Naive thymus-derived CD8-positive, alpha-beta T cell (primary cell): Measurements from ENCODE around the gene MYL11. TPM values are rescaled to one million over a fixed set of nuclear protein-coding genes. Genes with fewer than 3 reads are reported as not detected.
A peak's percentile ranks its signal among the peaks of the same experiment; 100 is the strongest.

Experiments
- ATAC-seq, 2 donors: fragments of 150-1000 bp; cut with Tn5 transposase in 1 of 2; sonication (Bioruptor Pico), chemical (Tn5 transposase) in 1 of 2; 1 replicate in 1 of 2; 2 replicates in 1 of 2; pipeline ENCODE4 v1.10.0; 2021; ENCODE audit warnings: mild to moderate bottlenecking in 2 of 2, moderate library complexity in 2 of 2
- POLR2A ChIA-PET: fragments of 350-600 bp; sonication (Branson Sonifier 250); formaldehyde crosslinking; loops from one replicate; lab custom pipeline; 2021; ENCODE audit warnings: antibody characterized with exemption; lab: Charles Lee
- DNase-seq, 10 donors: peaks; one replicate each; pipeline versions ENCODE4 v3.0.0 to v3.0.0-alpha.2; 2020 to 2022
- H3K27ac Mint-ChIP-seq, 10 donors: one replicate each; pipeline ENCODE4 v1.8.0; 2020 to 2022; ENCODE audit warnings: mild to moderate bottlenecking in 10 of 10, mixed read lengths in 10 of 10, moderate library complexity in 4 of 10, inconsistent platforms in 1 of 10
- H3K27me3 Mint-ChIP-seq, 5 donors: one replicate each; pipeline ENCODE4 v1.8.0; 2021 to 2022; ENCODE audit warnings: mixed read lengths in 5 of 5
- H3K36me3 Mint-ChIP-seq, 3 donors: one replicate each; pipeline ENCODE4 v1.8.0; 2020 to 2022; ENCODE audit warnings: mixed read lengths in 3 of 3, mild to moderate bottlenecking in 2 of 3, inconsistent platforms in 1 of 3
- H3K4me1 Mint-ChIP-seq, 4 donors: one replicate each; pipeline ENCODE4 v1.8.0; 2021 to 2022; ENCODE audit warnings: mixed read lengths in 4 of 4
- H3K4me3 Mint-ChIP-seq, 10 donors: one replicate each; pipeline ENCODE4 v1.8.0; 2020 to 2022; ENCODE audit warnings: mild to moderate bottlenecking in 10 of 10, mixed read lengths in 10 of 10, moderate library complexity in 6 of 10, inconsistent platforms in 1 of 10
- H3K9me3 Mint-ChIP-seq, 9 donors: one replicate each; pipeline ENCODE4 v1.8.0; 2020 to 2022; ENCODE audit warnings: mixed read lengths in 9 of 9, mild to moderate bottlenecking in 3 of 9, inconsistent platforms in 1 of 9, moderate library complexity in 1 of 9
- polyA plus RNA-seq, 3 donors: library from polyadenylated mRNA; unstranded; fragments of 300-500 nt; fragmentation: Illumina TruSeq; gene quantifications; one replicate each; pipeline ENCODE4 v1.2.3, GENCODE V29; 2021
- total RNA-seq, 8 experiments: library from RNA in 2 of 8; stranded (reverse) in 2 of 8; gene quantifications; one replicate each; pipeline ENCODE4 v1.2.3 and lab custom pipeline; 2021 to 2026

The MYL11 gene
- total and polyA plus RNA-seq, 5 experiments from 2014 or later: 1.1 to 4.2 (median 1.9) TPM; not detected in 2

DNA sequence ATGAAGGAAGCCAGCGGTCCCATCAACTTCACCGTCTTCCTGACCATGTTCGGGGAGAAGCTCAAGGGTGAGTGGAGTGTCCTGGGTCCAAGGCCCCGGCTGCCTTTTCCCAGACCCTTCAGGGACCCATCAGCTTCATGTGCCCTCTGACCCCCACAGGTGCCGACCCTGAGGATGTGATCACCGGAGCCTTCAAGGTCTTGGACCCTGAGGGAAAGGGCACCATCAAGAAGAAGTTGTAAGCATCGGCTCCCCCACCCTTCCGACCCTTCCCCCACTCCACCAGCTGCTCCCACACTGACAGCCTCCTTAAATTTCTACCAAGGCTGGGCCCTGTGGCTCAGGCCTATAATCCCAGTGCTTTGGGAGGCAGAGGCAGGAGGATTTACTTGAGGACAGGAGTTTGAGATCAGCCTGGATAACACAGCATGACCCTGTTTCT is 1.9 kb downstream of the MYL11 start:
- H3K27me3 Mint-ChIP-seq: no peaks in the 10 kb centered on the region
- H3K4me1 Mint-ChIP-seq: peaks cover 31 to 60% (median 58%) of the 10 kb centered on the region in 4 donors
- no peak for DNase-seq
- H3K27ac Mint-ChIP-seq: peak overlapping the region; percentile 99 to 100 (median 100)
- no peaks in the 10 kb centered on the region for H3K9me3 Mint-ChIP-seq
- POLR2A ChIA-PET: interaction anchor here (0.6 to 8.4 kb wide), 10 partner anchors 12 to 372 kb away, joined by 3 to 166 read pairs (median 4); partner anchors contain the start of genes ALDOA, CORO1A, PHKG2 and ZNF48
- peaks cover 0 to 15% (median 6%) of the 10 kb centered on the region in 3 donors for H3K36me3 Mint-ChIP-seq
- H3K4me3 Mint-ChIP-seq: peak overlapping the region in 5 of 10 donors; percentile 2 to 100 (median 99)
- ATAC-seq: no peak

DNA sequence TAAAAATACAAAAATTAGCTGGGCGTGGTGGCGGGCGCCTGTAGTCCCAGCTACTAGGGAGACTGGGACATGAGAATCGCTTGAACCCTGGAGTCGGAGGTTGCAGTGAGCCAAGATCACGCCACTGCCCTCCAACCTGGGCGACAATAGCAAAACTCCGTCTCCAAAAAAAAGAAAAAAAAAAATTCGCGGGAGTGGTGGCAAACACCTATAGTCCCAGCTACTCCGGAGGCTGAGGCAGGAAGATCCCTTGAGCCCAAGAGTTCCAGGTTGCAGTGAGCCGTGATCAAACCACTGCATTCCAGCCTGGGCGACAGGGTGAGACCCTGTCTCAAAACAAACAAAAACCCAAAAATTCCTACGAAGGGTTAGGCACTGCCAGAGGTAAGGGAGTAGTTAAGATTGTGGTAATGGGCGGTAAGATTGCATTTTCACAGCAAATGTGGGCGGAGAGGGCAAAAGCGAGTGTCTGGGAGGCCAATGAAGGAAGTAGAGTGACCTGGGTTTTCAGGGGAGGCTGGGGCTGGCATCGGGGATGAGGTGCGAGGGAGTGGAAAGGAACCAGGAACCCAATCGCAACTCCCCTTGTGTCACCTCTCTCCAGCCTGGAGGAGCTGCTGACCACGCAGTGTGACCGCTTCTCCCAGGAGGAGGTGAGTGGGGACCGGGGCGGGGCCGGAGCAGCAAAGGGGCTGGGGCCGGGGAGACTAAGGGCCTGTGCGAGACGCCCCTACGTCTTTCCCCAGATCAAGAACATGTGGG is 2.6 kb downstream of the MYL11 start:
- Mint-ChIP-seq H3K36me3 (peaks cover 0 to 15% (median 6%) of the 10 kb centered on the region in 3 donors), H3K9me3 (no peaks in the 10 kb centered on the region), H3K4me1 (peaks cover 27 to 62% (median 57%) of the 10 kb centered on the region in 4 donors), H3K27me3 (no peaks in the 10 kb centered on the region), H3K27ac (peak overlapping the region; percentile 99 to 100 (median 100)), H3K4me3 (peak overlapping the region; percentile 95 to 100 (median 98))
- ATAC-seq (peak; percentile 0 to 3), DNase-seq (no peak)
- POLR2A ChIA-PET: interaction anchor here (0.6 to 8.4 kb wide), 31 partner anchors 8 to 404 kb away, joined by 3 to 166 read pairs (median 5); partner anchors contain the start of genes ALDOA, CD2BP2, CORO1A and DCTPP1

DNA sequence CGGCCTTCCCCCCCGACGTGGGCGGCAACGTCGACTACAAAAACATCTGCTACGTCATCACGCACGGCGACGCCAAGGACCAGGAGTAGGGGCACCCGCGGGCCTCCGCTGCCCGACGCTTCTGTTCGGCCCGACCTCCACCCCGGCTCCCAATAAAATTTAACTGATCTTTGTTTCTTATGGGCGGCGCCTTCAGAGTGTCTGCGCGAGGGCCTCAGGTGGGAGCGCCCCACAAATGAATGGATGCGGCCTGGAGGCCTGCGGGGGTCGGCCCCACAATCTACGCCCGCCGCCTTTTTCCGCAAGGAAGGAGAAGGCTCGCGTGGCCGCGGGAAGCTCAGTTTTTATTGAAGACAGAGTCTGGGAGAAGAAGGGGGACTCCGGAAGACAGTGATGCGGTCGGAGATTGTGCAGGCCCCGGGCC is 3.2 kb downstream of the MYL11 start:
- Mint-ChIP-seq H3K27ac (peak overlapping the region; percentile 99 to 100 (median 100)), H3K27me3 (no peaks in the 10 kb centered on the region), H3K4me3 (peak overlapping the region; percentile 95 to 100 (median 98)), H3K4me1 (peaks cover 30 to 65% (median 61%) of the 10 kb centered on the region in 4 donors), H3K36me3 (peaks cover 0 to 15% (median 6%) of the 10 kb centered on the region in 3 donors), H3K9me3 (no peaks in the 10 kb centered on the region)
- POLR2A ChIA-PET: interaction anchor here (0.5 to 8.4 kb wide), 37 partner anchors 9 to 706 kb away, joined by 3 to 166 read pairs (median 5); partner anchors contain the start of genes ALDOA, CD2BP2, CORO1A and DCTPP1
- ATAC-seq (peak; percentile 43 to 52), DNase-seq (peak; percentile 82 to 97 (median 92))

GRCh38 chr16:30378236-30379157 is 3.9 kb downstream of the MYL11 start:
- peak overlapping the region; percentile 95 to 100 (median 98) for H3K4me3 Mint-ChIP-seq
- DNase-seq (peak; percentile 76 to 100 (median 99)), ATAC-seq (peak; percentile 74 to 79)
- H3K27ac Mint-ChIP-seq: peak overlapping the region; percentile 99 to 100 (median 100)
- POLR2A ChIA-PET: interaction anchor here (0.5 to 8.4 kb wide), 40 partner anchors 8 to 707 kb away, joined by 3 to 166 read pairs (median 5); partner anchors contain the start of genes ALDOA, CD2BP2, CORO1A and CTF1
- peaks cover 0 to 15% (median 6%) of the 10 kb centered on the region in 3 donors for H3K36me3 Mint-ChIP-seq
- H3K9me3 Mint-ChIP-seq: no peaks in the 10 kb centered on the region
- H3K4me1 Mint-ChIP-seq: peaks cover 29 to 71% (median 67%) of the 10 kb centered on the region in 4 donors
- no peaks in the 10 kb centered on the region for H3K27me3 Mint-ChIP-seq

GRCh38 chr16:30379158-30379783 is 4.7 kb downstream of the MYL11 start:
- H3K9me3 Mint-ChIP-seq: no peaks in the 10 kb centered on the region
- H3K27ac Mint-ChIP-seq: peak overlapping the region; percentile 99 to 100 (median 100)
- POLR2A ChIA-PET: interaction anchor here (0.6 to 8.4 kb wide), 22 partner anchors 8 to 517 kb away, joined by 3 to 166 read pairs (median 9); partner anchors contain the start of genes ALDOA, CD2BP2, CORO1A and CTF1
- no peaks in the 10 kb centered on the region for H3K27me3 Mint-ChIP-seq
- peaks cover 0 to 15% (median 6%) of the 10 kb centered on the region in 3 donors for H3K36me3 Mint-ChIP-seq
- H3K4me1 Mint-ChIP-seq: peaks cover 31 to 75% (median 74%) of the 10 kb centered on the region in 4 donors
- ATAC-seq (no peak), DNase-seq (no peak)
- H3K4me3 Mint-ChIP-seq: peak overlapping the region; percentile 95 to 100 (median 98)

- ATAC-seq: no peak
Observed at GRCh38 chr16:30380072-30380802, 5.6 kb downstream of the MYL11 start.

GRCh38 chr16:30380803-30381208 is 6.2 kb downstream of the MYL11 start:
- Mint-ChIP-seq H3K4me1 (peaks cover 31 to 74% (median 74%) of the 10 kb centered on the region in 4 donors), H3K9me3 (no peaks in the 10 kb centered on the region), H3K36me3 (peaks cover 0 to 15% (median 6%) of the 10 kb centered on the region in 3 donors), H3K4me3 (peak overlapping the region; percentile 71 to 100 (median 96)), H3K27me3 (no peaks in the 10 kb centered on the region), H3K27ac (peak overlapping the region; percentile 99 to 100 (median 100))
- POLR2A ChIA-PET: interaction anchor here (0.6 to 8.4 kb wide), 11 partner anchors 9 to 678 kb away, joined by 3 to 166 read pairs (median 16); partner anchors contain the start of genes CORO1A, TBC1D10B, ZNF48 and ZNF771
- no peak for DNase-seq
- ATAC-seq: no peak

More at GRCh38 chr16:30380072-30380802, 5.6 kb downstream of the MYL11 start:
- Mint-ChIP-seq H3K9me3 (no peaks in the 10 kb centered on the region), H3K27me3 (no peaks in the 10 kb centered on the region), H3K27ac (peak overlapping the region; percentile 99 to 100 (median 100)), H3K4me1 (peaks cover 31 to 77% (median 75%) of the 10 kb centered on the region in 4 donors), H3K36me3 (peaks cover 0 to 15% (median 6%) of the 10 kb centered on the region in 3 donors), H3K4me3 (peak overlapping the region; percentile 79 to 100 (median 98))
- no peak for DNase-seq
- POLR2A ChIA-PET: interaction anchor here (0.6 to 8.4 kb wide), 11 partner anchors 9 to 677 kb away, joined by 3 to 166 read pairs (median 16); partner anchors contain the start of genes CD2BP2, CORO1A, TBC1D10B and ZNF48

GRCh38 chr16:30381291-30382041 is 6.9 kb downstream of the MYL11 start:
- POLR2A ChIA-PET: interaction anchor here (0.6 to 8.4 kb wide), 16 partner anchors 8 to 786 kb away, joined by 3 to 166 read pairs (median 12); partner anchors contain the start of genes CD2BP2, CORO1A, TBC1D10B and YPEL3
- Mint-ChIP-seq H3K27me3 (no peaks in the 10 kb centered on the region), H3K36me3 (peaks cover 0 to 15% (median 6%) of the 10 kb centered on the region in 3 donors), H3K4me3 (peak overlapping the region; percentile 84 to 100 (median 96)), H3K27ac (peak overlapping the region; percentile 96 to 100 (median 100)), H3K9me3 (no peaks in the 10 kb centered on the region), H3K4me1 (peaks cover 31 to 73% (median 72%) of the 10 kb centered on the region in 4 donors)
- ATAC-seq: no peak
- peak in 1 of 10 donors; percentile 6 for DNase-seq

DNA sequence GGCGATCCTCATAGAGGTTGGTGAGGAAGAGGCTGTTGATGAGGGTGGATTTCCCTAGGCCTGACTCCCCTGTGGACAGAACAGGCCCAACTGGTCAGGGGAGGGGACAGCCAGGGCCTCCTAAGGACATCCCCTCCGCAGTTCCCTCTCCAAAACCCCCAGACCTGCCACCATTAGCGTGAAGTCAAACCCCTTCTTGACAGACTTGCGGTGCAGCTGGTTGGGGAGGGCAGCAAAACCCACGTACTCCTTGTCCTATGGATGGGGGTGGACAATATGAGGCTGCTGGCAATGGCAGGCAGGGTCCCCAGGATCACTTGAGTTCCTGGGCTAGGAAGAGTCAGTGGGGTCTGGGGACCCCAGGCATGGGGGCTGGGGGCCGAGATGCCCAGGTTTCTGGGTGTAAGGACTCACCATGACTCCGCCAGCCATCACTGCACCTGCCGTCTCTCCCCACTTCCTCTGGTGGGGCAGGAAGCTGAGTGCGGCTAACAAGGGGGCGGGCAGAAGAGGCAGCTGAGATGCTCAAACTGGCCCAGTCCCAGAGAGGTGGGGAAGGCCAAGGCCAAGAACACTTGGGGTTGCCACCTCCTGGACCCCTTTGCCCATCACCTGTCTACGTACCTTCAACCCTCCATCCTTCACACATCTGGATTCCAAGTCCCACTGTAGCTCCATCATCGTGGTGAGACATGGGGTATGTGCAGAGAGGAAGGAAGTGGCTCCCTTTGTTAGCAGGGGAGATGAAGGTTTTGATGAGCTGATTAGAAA is 7.7 kb downstream of the MYL11 start, which contains the start of gene SEPTIN1:
Gene SEPTIN1, minus strand, starts transcription at position 451 of the 771 bp plus-strand sequence. Its CDS starts 19 bp downstream, at position 432.
- peaks cover 29 to 67% (median 64%) of the 10 kb centered on the region in 4 donors for H3K4me1 Mint-ChIP-seq

More for the DNA sequence above, 7.7 kb downstream of the MYL11 start, which contains the start of gene SEPTIN1:
- Mint-ChIP-seq H3K27ac (peak within 1 kb of the TSS; percentile 96 to 100 (median 100)), H3K4me3 (peak within 1 kb of the TSS; percentile 84 to 100 (median 96)), H3K9me3 (no peaks in the 10 kb centered on the region), H3K36me3 (peaks cover 0 to 15% (median 6%) of the 10 kb centered on the region in 3 donors), H3K27me3 (no peaks in the 10 kb centered on the region)
- DNase-seq (peak; percentile 50 to 89 (median 72)), ATAC-seq (peak; percentile 38 to 41)
- POLR2A ChIA-PET: interaction anchor here (0.5 to 8.4 kb wide), 27 partner anchors 8 to 787 kb away, joined by 3 to 166 read pairs (median 5); partner anchors contain the start of genes ALDOA, CD2BP2, CORO1A and DCTPP1
